ENCODE results near the gene C1R. TPM values are rescaled to one million over a fixed set of nuclear protein-coding genes. Genes with fewer than 3 reads are reported as not detected.

Gene C1R
- total and polyA plus RNA-seq, 2 of the 8 experiments (the other 6 are each of a cell fraction or from before 2014, with no cell fraction given), result 6.9 to 16.3 TPM

- Histone ChIP-seq H2AK5ac (ENCODE audit: low read depth, low read length) (no peak overlapping the region), H3K4ac (replicated peaks; ENCODE audit: insufficient read length, low read depth, low read length) (no peak overlapping the region), H4K91ac (replicated peaks; ENCODE audit: insufficient read length, low read length) (no peak overlapping the region), H3K23ac (ENCODE audit: insufficient read length) (no peak overlapping the region), H3K4me1 (replicated peaks in 1 of 4; ENCODE audit: control insufficient read depth in 3 of 4, insufficient read depth in 4 of 4, low read length in 3 of 4) (no peaks in the 10 kb centered on the region), H3K4me3 (ENCODE audit: extremely low read depth in 1 of 4, insufficient read depth in 2 of 4, low read depth in 3 of 4, low read length in 4 of 4) (no peak overlapping the region), H3K27ac (ENCODE audit: low read depth, low read length) (no peak overlapping the region), H4K20me1 (replicated peaks in 1 of 2; ENCODE audit: control insufficient read depth in 1 of 2, insufficient read depth in 2 of 2, low read length in 2 of 2) (peaks cover 0 to 1% of the 10 kb centered on the region in 2 experiments), H2BK20ac (ENCODE audit: low read length) (no peak overlapping the region), H2BK120ac (replicated peaks; ENCODE audit: low read depth, low read length) (no peak overlapping the region), H3K9me3 (ENCODE audit: insufficient read depth in 2 of 2, low read depth in 1 of 2, low read length in 1 of 2) (no peaks in the 10 kb centered on the region), H2AFZ (ENCODE audit: low read length) (no peak overlapping the region), H3K14ac (ENCODE audit: insufficient read length) (no peak overlapping the region), H3K4me2 (ENCODE audit: insufficient read depth in 1 of 2, low read depth in 2 of 2, low read length in 2 of 2) (no peak overlapping the region), H3K79me2 (ENCODE audit: control insufficient read depth in 1 of 2, insufficient read depth in 2 of 2, low read length in 2 of 2) (no peaks in the 10 kb centered on the region), H3K18ac (ENCODE audit: extremely low read depth, low read length) (no peak overlapping the region), H3K56ac (replicated peaks; ENCODE audit: insufficient read length, low read depth, low read length) (no peak overlapping the region), H4K5ac (ENCODE audit: insufficient read length, low read depth, low read length) (no peak overlapping the region), H2BK12ac (ENCODE audit: low read depth, low read length) (no peak overlapping the region), H3K23me2 (ENCODE audit: low read depth, low read length) (no peaks in the 10 kb centered on the region), H3K9ac (replicated peaks in 1 of 4; ENCODE audit: extremely low read depth in 1 of 4, low read depth in 3 of 4, low read length in 3 of 4) (no peak overlapping the region), H3K79me1 (ENCODE audit: low read depth, low read length) (no peaks in the 10 kb centered on the region), H4K8ac (ENCODE audit: extremely low read depth, insufficient read depth, low read length) (no peak overlapping the region), H3K36me3 (ENCODE audit: control insufficient read depth in 2 of 4, insufficient read depth in 4 of 4, low read length in 3 of 4) (no peaks in the 10 kb centered on the region), H2BK5ac (ENCODE audit: low read depth, low read length) (no peak overlapping the region), H2BK15ac (ENCODE audit: low read length) (no peak overlapping the region), H3K27me3 (replicated peaks in 1 of 4; ENCODE audit: control insufficient read depth in 3 of 4, extremely low read depth in 1 of 4, insufficient read depth in 3 of 4, low read length in 3 of 4) (no peaks in the 10 kb centered on the region)
- DNase-seq (ENCODE audit: low read depth in 1 of 2, low spot score in 2 of 2) (no peak), FAIRE-seq (no peak)
- no peak for TF ChIP-seq TEAD4 (IDR thresholded peaks at IDR 0.05; ENCODE audit: low read depth, low read length)
- TF ChIP-seq RAD21 (IDR thresholded peaks at IDR 0.05 in 1 of 2, conservative IDR thresholded peaks at IDR 0.05 in 1 of 2; ENCODE audit: low read depth in 2 of 2, low read length in 2 of 2), result no peak
- no peak for TF ChIP-seq TCF12 (IDR thresholded peaks at IDR 0.05; ENCODE audit: low read depth, low read length)
- no peak for TF ChIP-seq POLR2A (IDR thresholded peaks at IDR 0.05; ENCODE audit: control extremely low read depth in 1 of 2, low read depth in 2 of 2, low read length in 2 of 2)
- CTCF ChIA-PET (ENCODE audit: partially characterized antibody), result interaction anchor here (1.9 to 2.4 kb wide), 3 partner anchors 22 to 150 kb away, joined by 7 to 16 read pairs (median 9); partner anchors contain the start of gene C1R
- whole genome bisulfite sequencing, 2 experiments (ENCODE audit: extremely low coverage in 1 of 2, insufficient coverage in 1 of 2, insufficient read length in 1 of 2, insufficient replicate concordance in 2 of 2, low coverage in 1 of 2, low lambda C conversion rate in 2 of 2, missing lambda C conversion rate in 1 of 2), result 87% methylated on average over 6 of the region's 6 CpGs; no CpG with 5 or more reads in 1 of the 2 experiments
- POLR2A ChIA-PET (ENCODE audit: partially characterized antibody), result interaction anchor here (0.6 to 2.3 kb wide), 2 partner anchors 108 to 171 kb away, joined by 3 to 14 read pairs; partner anchors contain the start of genes C12orf57 and RNU7-1
These were observed 22.6 kb upstream of the C1R start for GRCh38 chr12:7114851-7115250.
